ENCODE measurements around the gene CA6. TPM values are rescaled to one million over a fixed set of nuclear protein-coding genes. Genes with fewer than 3 reads are reported as not detected.
"Not testable (repeated sequence)": the region's sequence is repeated elsewhere in the genome, so short reads cannot be mapped to it uniquely, and the experiment has no call there.

The CA6 gene
- total RNA-seq (2014; rRNA removed; shearing (Covaris generic)) (not detected in 2 replicates), polyA plus RNA-seq (2016; fragmentation: Nextera tagmentation; extraction: Ambion mirVana) (not detected in 2 replicates)

DNA sequence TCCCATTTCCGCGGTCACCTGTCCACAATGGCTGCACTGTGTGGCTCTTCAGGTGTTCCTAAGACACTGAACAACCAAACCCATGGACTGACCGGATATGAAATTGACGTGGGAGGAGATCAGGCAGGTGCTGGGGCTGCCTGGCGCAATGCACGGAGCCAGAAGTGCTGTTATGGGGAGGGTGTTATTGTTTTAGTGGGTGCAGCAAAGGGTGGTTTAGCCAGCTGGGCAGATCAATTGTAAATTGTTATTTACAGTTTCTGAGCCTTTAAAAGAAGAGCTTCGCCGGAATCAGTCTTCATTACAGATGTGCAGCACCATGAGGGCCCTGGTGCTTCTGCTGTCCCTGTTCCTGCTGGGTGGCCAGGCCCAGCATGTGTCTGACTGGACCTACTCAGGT lies at the start of gene CA6:
Gene CA6 (plus strand): TSS at position 301 of the 400 bp plus-strand sequence. CDS start 19 bp downstream, at position 320.
- Histone ChIP-seq H3K36me3 (ENCODE audit: low read depth) (no peaks in the 10 kb centered on the region), H3K4me3 (no peak within 1 kb of the TSS), H3K4me2 (ENCODE audit: unreplicated experiment) (no peak within 1 kb of the TSS), H4K20me1 (ENCODE audit: insufficient read depth) (no peaks in the 10 kb centered on the region), H3K79me2 (ENCODE audit: insufficient read depth) (no peaks in the 10 kb centered on the region), H2AFZ (no peak within 1 kb of the TSS), H3K27me3 (replicated peaks; ENCODE audit: insufficient read depth) (no peaks in the 10 kb centered on the region), H3K9me2 (ENCODE audit: insufficient read depth) (no peaks in the 10 kb centered on the region), H3K9me3 (ENCODE audit: low read depth) (no peaks in the 10 kb centered on the region), H3K27ac (no peak within 1 kb of the TSS), H3K9ac (no peak within 1 kb of the TSS), H3K4me1 (ENCODE audit: insufficient read depth) (peaks cover 4% of the 10 kb centered on the region), H3F3A (ENCODE audit: insufficient read depth) (no peaks in the 10 kb centered on the region)
- WGBS, 2 experiments (ENCODE audit: low coverage in 1 of 2, low lambda C conversion rate in 2 of 2, missing lambda C conversion rate in 2 of 2) = 82 to 92% methylated on average over 8 of the region's 8 CpGs
- no peak for DNase-seq
- in situ Hi-C loops (cut with MboI) = no loop called here
- no peak for TF ChIP-seq EZH2 (IDR thresholded peaks at IDR 0.05; ENCODE audit: insufficient read depth, poor library complexity, severe bottlenecking)

DNA sequence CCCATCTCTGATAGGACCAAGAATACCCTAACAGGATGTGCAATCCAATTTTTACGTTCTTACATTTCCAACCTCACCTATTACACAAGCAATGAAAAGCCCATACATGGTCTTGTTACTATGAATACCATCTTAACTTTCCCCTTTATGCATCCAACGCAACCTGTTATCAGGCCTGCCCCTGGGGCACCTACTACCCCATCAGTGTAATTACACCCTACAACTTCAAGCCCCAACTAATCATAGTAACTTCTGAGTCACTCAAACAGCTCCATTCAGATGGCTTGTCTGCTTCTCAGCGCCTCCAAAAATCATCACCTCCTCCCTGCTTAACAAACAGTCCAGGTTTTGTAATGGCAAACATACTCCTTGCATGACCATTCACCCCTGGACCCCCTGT lies 48.9 kb upstream of the CA6 start:
- not testable (repeated sequence) for H3K27ac ChIP-seq

DNA sequence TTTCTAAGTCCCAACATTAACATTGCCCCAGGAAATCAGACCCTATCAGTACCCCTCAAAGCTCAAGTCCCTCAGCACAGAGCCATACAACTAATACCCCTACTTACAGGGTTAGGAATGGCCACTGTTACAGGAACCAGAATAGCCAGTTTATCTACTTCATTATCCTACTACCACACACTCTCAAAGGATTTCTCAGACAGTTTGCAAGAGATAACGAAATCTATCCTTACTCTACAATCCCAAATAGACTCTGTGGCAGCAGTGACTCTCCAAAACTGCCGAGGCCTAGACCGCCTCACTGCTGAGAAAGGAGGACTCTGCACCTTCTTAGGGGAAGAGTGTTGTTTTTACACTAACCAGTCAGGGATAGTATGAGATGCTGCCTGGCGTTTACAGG lies 48.2 kb upstream of the CA6 start:
- H2AFZ ChIP-seq; H3K27ac ChIP-seq; H3K4me2 ChIP-seq (ENCODE audit: unreplicated experiment); H3K79me2 ChIP-seq (ENCODE audit: insufficient read depth); H3K36me3 ChIP-seq (ENCODE audit: low read depth); H3K9me2 ChIP-seq (ENCODE audit: insufficient read depth); DNase-seq; H3K9ac ChIP-seq; H4K20me1 ChIP-seq (ENCODE audit: insufficient read depth); in situ Hi-C loops (cut with MboI); H3K4me3 ChIP-seq; H3K9me3 ChIP-seq (ENCODE audit: low read depth); H3K27me3 ChIP-seq (replicated peaks; ENCODE audit: insufficient read depth): not testable (repeated sequence)
- Histone ChIP-seq H3F3A (ENCODE audit: insufficient read depth) (peaks cover 10% of the 10 kb centered on the region), H3K4me1 (ENCODE audit: insufficient read depth) (peaks cover 19% of the 10 kb centered on the region)
- 85% methylated on average over 4 of the region's 4 CpGs for WGBS, 2 experiments (ENCODE audit: low coverage in 1 of 2, low lambda C conversion rate in 2 of 2, missing lambda C conversion rate in 2 of 2)

More for the DNA sequence above, 48.9 kb upstream of the CA6 start:
- H3K27me3 ChIP-seq (replicated peaks; ENCODE audit: insufficient read depth); H2AFZ ChIP-seq; H3K4me3 ChIP-seq; H3K9me3 ChIP-seq (ENCODE audit: low read depth); H4K20me1 ChIP-seq (ENCODE audit: insufficient read depth); in situ Hi-C loops (cut with MboI); DNase-seq; H3K36me3 ChIP-seq (ENCODE audit: low read depth); H3F3A ChIP-seq (ENCODE audit: insufficient read depth); H3K79me2 ChIP-seq (ENCODE audit: insufficient read depth); H3K4me2 ChIP-seq (ENCODE audit: unreplicated experiment); H3K9me2 ChIP-seq (ENCODE audit: insufficient read depth); H3K9ac ChIP-seq: not testable (repeated sequence)
- WGBS, 2 experiments (ENCODE audit: low coverage in 1 of 2, low lambda C conversion rate in 2 of 2, missing lambda C conversion rate in 2 of 2) = 79 to 92% methylated on average over 3 of the region's 3 CpGs
- H3K4me1 ChIP-seq (ENCODE audit: insufficient read depth) = peaks cover 16% of the 10 kb centered on the region

DNA sequence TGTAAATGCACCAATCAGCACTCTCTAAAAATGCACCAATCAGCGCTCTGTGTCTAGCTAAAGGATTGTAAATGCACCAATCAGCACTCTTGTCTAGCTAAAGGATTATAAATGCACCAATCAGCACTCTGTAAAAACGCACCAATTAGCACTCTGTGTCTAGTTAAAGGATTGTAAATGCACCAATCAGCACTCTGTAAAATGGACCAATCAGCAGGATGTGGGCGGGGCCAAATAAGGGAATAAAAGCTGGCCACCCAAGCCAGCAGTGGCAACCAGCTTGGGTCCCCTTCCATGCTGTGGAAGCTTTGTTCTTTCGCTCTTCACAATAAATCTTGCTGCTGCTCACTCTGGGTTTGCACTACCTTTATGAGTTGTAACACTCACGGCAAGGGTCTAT lies 47.2 kb upstream of the CA6 start:
- WGBS, 2 experiments (ENCODE audit: low coverage in 1 of 2, low lambda C conversion rate in 2 of 2, missing lambda C conversion rate in 2 of 2) = 82 to 84% methylated on average over 5 of the region's 5 CpGs
- H3K36me3 ChIP-seq (ENCODE audit: low read depth); H3K27ac ChIP-seq; H3K9me3 ChIP-seq (ENCODE audit: low read depth); H4K20me1 ChIP-seq (ENCODE audit: insufficient read depth); H3K4me2 ChIP-seq (ENCODE audit: unreplicated experiment); H3K27me3 ChIP-seq (replicated peaks; ENCODE audit: insufficient read depth); H3K4me3 ChIP-seq; H3K79me2 ChIP-seq (ENCODE audit: insufficient read depth); H3K9ac ChIP-seq; H3K9me2 ChIP-seq (ENCODE audit: insufficient read depth); H2AFZ ChIP-seq; DNase-seq; in situ Hi-C loops (cut with MboI): not testable (repeated sequence)
- peaks cover 29% of the 10 kb centered on the region for H3K4me1 ChIP-seq (ENCODE audit: insufficient read depth)
- peaks cover 20% of the 10 kb centered on the region for H3F3A ChIP-seq (ENCODE audit: insufficient read depth)

DNA sequence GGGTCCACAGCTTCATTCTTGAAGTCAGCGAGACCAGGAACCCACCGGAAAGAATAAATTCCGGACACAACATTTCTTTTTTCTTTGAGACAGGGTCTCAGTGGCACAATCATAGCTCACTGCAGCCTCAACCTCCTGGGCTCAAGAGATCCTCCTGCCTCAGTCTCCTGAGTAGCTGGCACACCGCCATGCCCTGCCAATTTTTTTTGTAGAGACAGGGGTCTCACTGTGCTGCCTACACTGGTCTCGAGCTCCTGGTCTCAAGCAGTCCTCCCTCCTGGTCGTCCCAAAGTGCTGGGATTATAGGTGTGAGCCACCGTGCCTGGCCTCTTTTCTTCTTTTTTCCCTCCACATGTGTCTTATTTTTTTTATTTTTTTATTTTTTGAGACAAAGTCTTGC lies 46.6 kb upstream of the CA6 start:
- no peak overlapping the region for H3K27ac ChIP-seq
- no peaks in the 10 kb centered on the region for H3K36me3 ChIP-seq (ENCODE audit: low read depth)
- H3K79me2 ChIP-seq (ENCODE audit: insufficient read depth) = no peaks in the 10 kb centered on the region
- no peak overlapping the region for H3K9ac ChIP-seq
- no peaks in the 10 kb centered on the region for H4K20me1 ChIP-seq (ENCODE audit: insufficient read depth)
- H3F3A ChIP-seq (ENCODE audit: insufficient read depth) = peaks cover 24% of the 10 kb centered on the region
- H3K27me3 ChIP-seq (replicated peaks; ENCODE audit: insufficient read depth) = no peaks in the 10 kb centered on the region
- no peaks in the 10 kb centered on the region for H3K9me3 ChIP-seq (ENCODE audit: low read depth)
- no peak overlapping the region for H2AFZ ChIP-seq
- H3K4me3 ChIP-seq = no peak overlapping the region
- no peak overlapping the region for H3K4me2 ChIP-seq (ENCODE audit: unreplicated experiment)
- 96 to 99% methylated on average over 7 of the region's 7 CpGs for WGBS, 2 experiments (ENCODE audit: low coverage in 1 of 2, low lambda C conversion rate in 2 of 2, missing lambda C conversion rate in 2 of 2)
- TF ChIP-seq EZH2phosphoT487 (IDR thresholded peaks at IDR 0.05; ENCODE audit: insufficient read depth, low read depth) = no peak
- no peak for TF ChIP-seq EZH2 (IDR thresholded peaks at IDR 0.05; ENCODE audit: insufficient read depth, poor library complexity, severe bottlenecking)
- DNase-seq = no peak
- peaks cover 34% of the 10 kb centered on the region for H3K4me1 ChIP-seq (ENCODE audit: insufficient read depth)
- H3K9me2 ChIP-seq (ENCODE audit: insufficient read depth) = no peaks in the 10 kb centered on the region
- in situ Hi-C loops (cut with MboI) = no loop called here

GRCh38 chr1:8900684-8901083 lies 45.0 kb upstream of the CA6 start:
- H3K9me2 ChIP-seq (ENCODE audit: insufficient read depth); in situ Hi-C loops (cut with MboI); H2AFZ ChIP-seq; H3K36me3 ChIP-seq (ENCODE audit: low read depth); H4K20me1 ChIP-seq (ENCODE audit: insufficient read depth); H3K79me2 ChIP-seq (ENCODE audit: insufficient read depth); H3K4me2 ChIP-seq (ENCODE audit: unreplicated experiment); DNase-seq; H3K27me3 ChIP-seq (replicated peaks; ENCODE audit: insufficient read depth); H3K9me3 ChIP-seq (ENCODE audit: low read depth); H3K9ac ChIP-seq; H3K4me3 ChIP-seq: not testable (repeated sequence)
- 96 to 97% methylated on average over 4 of the region's 4 CpGs for WGBS, 2 experiments (ENCODE audit: low coverage in 1 of 2, low lambda C conversion rate in 2 of 2, missing lambda C conversion rate in 2 of 2)
- Histone ChIP-seq H3F3A (ENCODE audit: insufficient read depth) (peaks cover 36% of the 10 kb centered on the region), H3K4me1 (ENCODE audit: insufficient read depth) (peaks cover 50% of the 10 kb centered on the region), H3K27ac (peak overlapping the region; percentile 73; the same call in 1 of the 2 replicates)
